Spleen (tissue), 11 donors: Measurements from ENCODE around the gene DCXR. TPM values are rescaled to one million over a fixed set of nuclear protein-coding genes. Genes with fewer than 3 reads are reported as not detected.

ENCODE experiments used
- DNase-seq: peaks from one replicate; pipeline ENCODE4 v3.0.0-alpha.2; 2020
- H3K27ac ChIP-seq, 8 donors: fragments of 200-600 bp; sonication (generic) in 7 of 8; 1 replicate in 4 of 8; 2 replicates in 4 of 8; pipeline versions ENCODE4 v1.5.0 to v1.8.0; 2016 to 2021; ENCODE audit warnings: inconsistent platforms in 4 of 8, mild to moderate bottlenecking in 4 of 8, moderate library complexity in 1 of 8
- H3K27me3 ChIP-seq, 7 donors: fragments of 200-600 bp; sonication (generic) in 6 of 7; replicated peaks in 1 of 7; 1 replicate in 4 of 7; 2 replicates in 3 of 7; pipeline versions ENCODE4 v1.5.0 to v1.8.0; 2016 to 2021; ENCODE audit warnings: inconsistent platforms in 3 of 7, mild to moderate bottlenecking in 1 of 7
- H3K36me3 ChIP-seq, 6 donors: fragments of 200-600 bp; sonication (generic) in 5 of 6; 1 replicate in 4 of 6; 2 replicates in 2 of 6; pipeline versions ENCODE4 v1.5.0 to v1.8.0; 2016 to 2021; ENCODE audit warnings: inconsistent platforms in 2 of 6
- H3K4me1 ChIP-seq, 6 donors: fragments of 200-600 bp; sonication (generic) in 5 of 6; 1 replicate in 3 of 6; 2 replicates in 3 of 6; pipeline versions ENCODE4 v1.5.0 to v1.8.0; 2016 to 2021; ENCODE audit warnings: inconsistent platforms in 3 of 6
- H3K4me3 ChIP-seq, 8 donors: fragments of 200-600 bp; sonication (generic) in 7 of 8; 1 replicate in 4 of 8; 2 replicates in 4 of 8; pipeline versions ENCODE4 v1.5.0 to v1.8.0; 2016 to 2021; ENCODE audit warnings: inconsistent platforms in 4 of 8, mild to moderate bottlenecking in 4 of 8, moderate library complexity in 2 of 8
- H3K9me3 ChIP-seq, 8 donors: fragments of 200-600 bp; sonication (generic) in 7 of 8; 1 replicate in 4 of 8; 2 replicates in 4 of 8; pipeline versions ENCODE4 v1.5.0 to v1.8.0; 2016 to 2021; ENCODE audit warnings: inconsistent platforms in 4 of 8
- CTCF ChIP-seq, 11 experiments: fragments of 200-600 bp in 7 of 11; fragments of 450-650 bp in 4 of 11; sonication (generic) in 4 of 11; IDR thresholded peaks in 8 of 11; conservative IDR thresholded peaks in 3 of 11; 1 replicate in 7 of 11; 2 replicates in 4 of 11; pipeline versions ENCODE4 v1.4.0 to v1.8.0; 2016 to 2021; ENCODE audit warnings: antibody characterized with exemption in 11 of 11, inconsistent platforms in 4 of 11, mild to moderate bottlenecking in 1 of 11
- POLR2A ChIP-seq, 3 donors: fragments of 450-650 bp; IDR thresholded peaks; one replicate each; pipeline ENCODE4 v1.5.1; 2017; ENCODE audit warnings: antibody characterized with exemption in 3 of 3, mild to moderate bottlenecking in 1 of 3
- POLR2AphosphoS5 ChIP-seq, 3 donors: sonication (generic); formaldehyde crosslinking; IDR thresholded peaks; one replicate each; pipeline ENCODE4 v1.5.1; 2017; ENCODE audit warnings: antibody characterized with exemption in 3 of 3
- WGBS, 5 donors: extraction: QIAGEN DNeasy Blood & Tissue Kit in 3 of 5; methylation state at CpG; one replicate each; pipeline versions ENCODE4 v1.1.5 to v1.1.7; 2013 to 2018; 5-methylcytosine and 5-hydroxymethylcytosine counted together
- intact Hi-C: fragments of 100-400 bp; cut with DNase I; formaldehyde crosslinking; loops from one replicate; pipeline ENCODE4 v1.15.0; 2023; ENCODE audit warnings: low total_unique reads
- polyA plus RNA-seq, 3 donors: library from polyadenylated mRNA; stranded (reverse); fragments of 200-250 nt; gene quantifications; one replicate each; pipeline ENCODE4 v1.2.1, GENCODE V29; 2013
- total RNA-seq, 7 donors: library from RNA; depleted of rRNA in 3 of 7; stranded (reverse); fragments of >200 nt in 3 of 7; fragmentation: NEBNext Ultra II Directional in 4 of 7; extraction: Animal tissue kit (Norgen Biotek cat#: 25700) in 4 of 7; gene quantifications; one replicate each; pipeline versions ENCODE4 v1.1.0 to v1.2.1, GENCODE V29; 2016 to 2021
- donor health status: healthy with polysubstance abuse.
- donor health status: DM: no; HTN: no; CAD: no; lungs with moderate emphysema.
- donor health status: DM: no; HTN: no; CAD: no.
- donor health status: Bipolar disorder and iron deficiency.
- donor health status: healthy.
- donor health status: DM: no; HTN: no; CAD: no.
- donor health status: DM: yes; HTN: yes; CAD: no.

The DCXR gene
- total and polyA plus RNA-seq, 10 donors, result 44.2 to 88.0 (median 61.0) TPM

- Histone ChIP-seq H3K4me3 (no peak overlapping the region), H3K27ac (no peak overlapping the region), H3K9me3 (no peaks in the 10 kb centered on the region), H3K4me1 (peaks cover 0 to 16% (median 6%) of the 10 kb centered on the region in 6 donors), H3K36me3 (peaks cover 0 to 74% (median 5%) of the 10 kb centered on the region in 6 donors), H3K27me3 (no peaks in the 10 kb centered on the region)
- intact Hi-C loops, result no loop called here
- 93 to 96% (median 94%) methylated on average over 28 to 37 of the region's 37 CpGs for WGBS, 5 donors
- TF ChIP-seq POLR2AphosphoS5 (IDR thresholded peaks at IDR 0.05) (no peak), POLR2A (IDR thresholded peaks at IDR 0.05) (no peak), CTCF (IDR thresholded peaks at IDR 0.05 in 8 of 11, conservative IDR thresholded peaks at IDR 0.05 in 3 of 11) (no peak)
- no peak for DNase-seq
These were observed 43.5 kb downstream of the DCXR start for GRCh38 chr17:81993729-81994592.

- DNase-seq, result no peak
- Histone ChIP-seq H3K4me1 (peaks cover 0 to 16% (median 6%) of the 10 kb centered on the region in 6 donors), H3K36me3 (peaks cover 0 to 80% (median 5%) of the 10 kb centered on the region in 6 donors), H3K27me3 (no peaks in the 10 kb centered on the region), H3K27ac (no peak overlapping the region), H3K4me3 (no peak overlapping the region), H3K9me3 (no peaks in the 10 kb centered on the region)
- TF ChIP-seq CTCF (IDR thresholded peaks at IDR 0.05 in 8 of 11, conservative IDR thresholded peaks at IDR 0.05 in 3 of 11), result no peak
- TF ChIP-seq POLR2AphosphoS5 (IDR thresholded peaks at IDR 0.05), result no peak
- TF ChIP-seq POLR2A (IDR thresholded peaks at IDR 0.05), result no peak
- intact Hi-C loops, result no loop called here
- WGBS, 5 donors, result 77 to 92% (median 90%) methylated on average over 21 to 31 of the region's 31 CpGs
These were observed 45.0 kb downstream of the DCXR start for GRCh38 chr17:81992306-81993102.

GRCh38 chr17:81991684-81992305 lies 45.7 kb downstream of the DCXR start:
- Histone ChIP-seq H3K27me3 (no peaks in the 10 kb centered on the region), H3K4me3 (no peak overlapping the region), H3K27ac (no peak overlapping the region), H3K4me1 (peaks cover 0 to 16% (median 6%) of the 10 kb centered on the region in 6 donors), H3K36me3 (peaks cover 0 to 80% (median 7%) of the 10 kb centered on the region in 6 donors), H3K9me3 (no peaks in the 10 kb centered on the region)
- TF ChIP-seq POLR2A (IDR thresholded peaks at IDR 0.05), result no peak
- no peak for TF ChIP-seq CTCF (IDR thresholded peaks at IDR 0.05 in 8 of 11, conservative IDR thresholded peaks at IDR 0.05 in 3 of 11)
- TF ChIP-seq POLR2AphosphoS5 (IDR thresholded peaks at IDR 0.05), result no peak
- no peak for DNase-seq
- WGBS, 5 donors, result 61 to 81% (median 72%) methylated on average over 24 to 31 of the region's 31 CpGs
- intact Hi-C loops, result loop anchor here (2.0 kb wide), 1 partner anchor 45 kb away; the partner anchor contains the start of gene MYADML2
